GM12878 (cell line): ENCODE data around the gene CSH2. TPM values are rescaled to one million over a fixed set of nuclear protein-coding genes. Genes with fewer than 3 reads are reported as not detected.
"Not testable (repeated sequence)": the region's sequence is repeated elsewhere in the genome, so short reads cannot be mapped to it uniquely, and the experiment has no call there.

Experiments
- ATAC-seq: fragments of 200-7000 bp; cut with Tn5 transposase; 3 replicates; pipeline ENCODE4 v1.9.1; 2020; ENCODE audit warnings: mild to moderate bottlenecking, moderate library complexity
- BruUV-seq: library from RNA; stranded (reverse); fragments of 400-500 nt; replicated peaks from 2 replicates; lab custom pipeline; 2021; lab: Mats Ljungman, UMichigan
- CTCF ChIA-PET: fragments of 300-600 bp; sonication (Branson Sonifier 250); formaldehyde crosslinking; extraction: SDS; loops from one replicate; lab custom pipeline; 2021; ENCODE audit warnings: inconsistent platforms; lab: Yijun Ruan, JAX
- POLR2A ChIA-PET: fragments of 350-600 bp; formaldehyde crosslinking; extraction: SDS; loops from one replicate; lab custom pipeline; 2021; ENCODE audit warnings: inconsistent platforms; lab: Charles Lee
- RAD21 ChIA-PET: fragments of 300-600 bp; sonication (Branson Sonifier 250); formaldehyde crosslinking; loops from one replicate; lab custom pipeline; 2023; ENCODE audit warnings: antibody characterized with exemption; ENCODE audit not compliant: unreplicated experiment; lab: Charles Lee
- SMC1A ChIA-PET: fragments of 300-600 bp; sonication (Branson Sonifier 250); formaldehyde crosslinking; loops from one replicate; lab custom pipeline; 2023; ENCODE audit not compliant: unreplicated experiment, uncharacterized antibody; lab: Charles Lee
- DNase-seq: peaks from one replicate; pipeline ENCODE4 v3.0.0-alpha.2; 2011; ENCODE audit warnings: low read depth, low spot score
- FAIRE-seq: peaks from 3 replicates; lab custom pipeline; 2011; peaks lifted over from hg19 to GRCh38; lab: Jason Lieb, UNC
- H2AFZ ChIP-seq: 2 replicates; pipeline ENCODE4 v1.6.0; 2011; ENCODE audit warnings: low read depth, low read length, control low read depth; ENCODE audit not compliant: control insufficient read depth
- H3K27ac ChIP-seq: 2 replicates; pipeline ENCODE4 v1.5.1; 2011; ENCODE audit warnings: control low read depth; ENCODE audit not compliant: control insufficient read depth, insufficient read depth
- H3K27me3 ChIP-seq, 2 experiments: replicated peaks in 1 of 2; 2 replicates each; pipeline versions ENCODE4 v1.6.0 to v1.6.1; 2011; ENCODE audit warnings: low read length in 1 of 2; ENCODE audit not compliant: control insufficient read depth in 2 of 2, insufficient read depth in 2 of 2
- H3K36me3 ChIP-seq, 2 experiments: 2 replicates each; pipeline ENCODE4 v1.5.1; 2011; ENCODE audit warnings: low read length in 1 of 2; ENCODE audit not compliant: control insufficient read depth in 2 of 2, insufficient read depth in 2 of 2
- H3K4me1 ChIP-seq: 2 replicates; pipeline ENCODE4 v1.6.1; 2011; ENCODE audit warnings: mild to moderate bottlenecking, low read length, moderate library complexity, mixed read lengths; ENCODE audit not compliant: control insufficient read depth, insufficient read depth
- H3K4me2 ChIP-seq: 2 replicates; pipeline ENCODE4 v1.6.0; 2011; ENCODE audit warnings: control low read depth; ENCODE audit not compliant: control insufficient read depth, insufficient read depth
- H3K4me3 ChIP-seq: fragments of 200-600 bp; sonication (generic); 2 replicates; pipeline ENCODE4 v1.5.1; 2016
- H3K79me2 ChIP-seq: 2 replicates; pipeline ENCODE4 v1.6.0; 2011; ENCODE audit warnings: low read length; ENCODE audit not compliant: control insufficient read depth, insufficient read depth
- H3K9ac ChIP-seq: 2 replicates; pipeline ENCODE4 v1.8.0; 2011; ENCODE audit warnings: low read length, control low read depth, mixed read lengths; ENCODE audit not compliant: control insufficient read depth, insufficient read depth
- H3K9me3 ChIP-seq: replicated peaks from 3 replicates; pipeline ENCODE4 v1.5.1; 2011; ENCODE audit warnings: mild to moderate bottlenecking, low read length; ENCODE audit not compliant: control insufficient read depth, insufficient read depth
- H4K20me1 ChIP-seq: 2 replicates; pipeline ENCODE4 v1.6.0; 2011; ENCODE audit not compliant: control insufficient read depth, insufficient read depth
- CTCF ChIP-seq, 3 experiments: IDR thresholded peaks in 2 of 3; conservative IDR thresholded peaks in 1 of 3; 2 replicates each; pipeline ENCODE4 v1.5.1; 2011; ENCODE audit warnings: low read depth in 3 of 3, low read length in 3 of 3, mild to moderate bottlenecking in 3 of 3, control low read depth in 2 of 3, moderate library complexity in 2 of 3, inconsistent platforms in 1 of 3, mixed read lengths in 1 of 3; ENCODE audit not compliant: control insufficient read depth in 2 of 3, insufficient read depth in 1 of 3; ENCODE audit errors: extremely low read depth in 1 of 3
- WGBS: methylation state at CpG from one replicate; pipeline ENCODE4 v1.1.6; 2016; ENCODE audit warnings: low lambda C conversion rate; ENCODE audit not compliant: insufficient replicate concordance, insufficient coverage; ENCODE audit errors: missing lambda C conversion rate; 5-methylcytosine and 5-hydroxymethylcytosine counted together
- in situ Hi-C: fragments of 300-500 bp; cut with MboI; formaldehyde crosslinking; loops from 9 replicates; pipeline ENCODE4 v1.14.3; 2018; ENCODE audit warnings: mixed read lengths
- intact Hi-C: fragments of 100-400 bp; cut with micrococcal nuclease; formaldehyde crosslinking; loops from one replicate; pipeline ENCODE4 v1.14.2; 2022; ENCODE audit not compliant: unreplicated experiment
- polyA plus RNA-seq, 11 experiments: library from polyadenylated mRNA; depleted of rRNA in 4 of 11; unstranded in 6 of 11; stranded (reverse) in 5 of 11; fragments of >200 nt; fragmentation: Nextera tagmentation in 4 of 11; fragmentation: Illumina TruSeq in 1 of 11; extraction: Ambion mirVana in 4 of 11; extraction: Trizol in 1 of 11; gene quantifications; 1 replicate in 1 of 11; 2 replicates in 10 of 11; pipeline versions ENCODE4 v1.2.1 to v1.2.3, GENCODE V29; 2011 to 2016; ENCODE audit warnings: inconsistent platforms in 2 of 11, missing spikeins in 2 of 11, low read depth in 1 of 11
- total RNA-seq, 4 experiments: library from RNA; depleted of rRNA in 3 of 4; stranded (reverse); fragments of >200 nt in 3 of 4; fragmentation: Illumina TruSeq in 1 of 4; extraction: Trizol in 1 of 4; gene quantifications; 2 replicates each; pipeline versions ENCODE4 v1.2.1 to v1.2.3, GENCODE V29; 2013 to 2021

The CSH2 gene
- total and polyA plus RNA-seq, 10 of the 15 experiments (the other 5 are each of a cell fraction or from before 2014, with no cell fraction given): not detected

- H3K27ac ChIP-seq, H4K20me1 ChIP-seq, H3K27me3 ChIP-seq, H3K4me2 ChIP-seq, in situ Hi-C loops, POLR2A ChIA-PET, intact Hi-C loops, H2AFZ ChIP-seq, BruUV-seq, H3K4me1 ChIP-seq, DNase-seq, H3K9ac ChIP-seq, H3K4me3 ChIP-seq, H3K9me3 ChIP-seq, H3K36me3 ChIP-seq, H3K79me2 ChIP-seq, RAD21 ChIA-PET: not testable (repeated sequence)
- 32% methylated on average over 9 of the region's 9 CpGs for WGBS
- SMC1A ChIA-PET: interaction anchor here (0.6 to 0.9 kb wide), 3 partner anchors 9 to 28 kb away, joined by 3 read pairs; no protein-coding TSS in a partner anchor
- ATAC-seq: peak; percentile 70
- peak in 1 of 3 experiments; percentile 23; a peak in 1 of 6 replicates for TF ChIP-seq CTCF (IDR thresholded peaks at IDR 0.05 in 2 of 3, conservative IDR thresholded peaks at IDR 0.05 in 1 of 3; ENCODE audit: control insufficient read depth in 2 of 3, extremely low read depth in 1 of 3, insufficient read depth in 1 of 3, low read depth in 3 of 3, low read length in 3 of 3)
- TF ChIP-seq, all 136 proteins: peak for 1; not testable (repeated sequence) for 135
- FAIRE-seq: not testable (repeated sequence)
- CTCF ChIA-PET: interaction anchor here (0.7 to 1.3 kb wide), 4 partner anchors 9 to 87 kb away, joined by 3 to 5 read pairs (median 3); no protein-coding TSS in a partner anchor
These were observed 3.8 kb downstream of the CSH2 start for GRCh38 chr17:63869491-63870291.

- H3K27ac ChIP-seq, DNase-seq, in situ Hi-C loops, H2AFZ ChIP-seq, intact Hi-C loops, SMC1A ChIA-PET, H3K4me1 ChIP-seq, H3K27me3 ChIP-seq, H3K4me3 ChIP-seq: not testable (repeated sequence)
- CTCF ChIA-PET: interaction anchor here (0.7 to 4.8 kb wide), 22 partner anchors 8 to 460 kb away, joined by 3 to 51 read pairs (median 4); partner anchors contain the start of genes GH1, ICAM2 and SMARCD2
- 34% methylated on average over 7 of the region's 7 CpGs for WGBS
- TF ChIP-seq CTCF (IDR thresholded peaks at IDR 0.05 in 2 of 3, conservative IDR thresholded peaks at IDR 0.05 in 1 of 3; ENCODE audit: control insufficient read depth in 2 of 3, extremely low read depth in 1 of 3, insufficient read depth in 1 of 3, low read depth in 3 of 3, low read length in 3 of 3): 0 out of 6 replicates have a peak, but pooled peaks of 1 of the 3 experiments have one; percentile 17
- TF ChIP-seq, all 136 proteins: peak for 1; not testable (repeated sequence) for 135
- H3K4me2 ChIP-seq, H3K79me2 ChIP-seq, H3K9ac ChIP-seq, BruUV-seq, POLR2A ChIA-PET, RAD21 ChIA-PET, H3K36me3 ChIP-seq, H3K9me3 ChIP-seq, H4K20me1 ChIP-seq, FAIRE-seq: not testable (repeated sequence)
- peak; percentile 70 for ATAC-seq
These were observed 6.9 kb downstream of the CSH2 start for GRCh38 chr17:63866625-63867024.
